Measurements from ENCODE around the gene CCNG1.

The CCNG1 gene

GRCh38 chr5:163489745-163490075 is 52.3 kb downstream of the CCNG1 start:
- DNase-seq (ENCODE audit: low read depth, low spot score) = no peak
